ENCODE data around the gene PDE2A. TPM values are rescaled to one million over a fixed set of nuclear protein-coding genes. Genes with fewer than 3 reads are reported as not detected.

The PDE2A gene
- total RNA-seq (2021) = 0.58 and 1.2 TPM in 2 replicates
- Bru-seq, nascent RNA = percentile 13 among the genes with signal in this experiment
- percentile 13 among the genes with signal in this experiment for BruChase-seq, experiment 1, labeled RNA remaining after a 2-hour chase
- percentile 24 among the genes with signal in this experiment for BruChase-seq, experiment 2, labeled RNA remaining after a 6-hour chase
- long read RNA-seq = 0 reads

DNA sequence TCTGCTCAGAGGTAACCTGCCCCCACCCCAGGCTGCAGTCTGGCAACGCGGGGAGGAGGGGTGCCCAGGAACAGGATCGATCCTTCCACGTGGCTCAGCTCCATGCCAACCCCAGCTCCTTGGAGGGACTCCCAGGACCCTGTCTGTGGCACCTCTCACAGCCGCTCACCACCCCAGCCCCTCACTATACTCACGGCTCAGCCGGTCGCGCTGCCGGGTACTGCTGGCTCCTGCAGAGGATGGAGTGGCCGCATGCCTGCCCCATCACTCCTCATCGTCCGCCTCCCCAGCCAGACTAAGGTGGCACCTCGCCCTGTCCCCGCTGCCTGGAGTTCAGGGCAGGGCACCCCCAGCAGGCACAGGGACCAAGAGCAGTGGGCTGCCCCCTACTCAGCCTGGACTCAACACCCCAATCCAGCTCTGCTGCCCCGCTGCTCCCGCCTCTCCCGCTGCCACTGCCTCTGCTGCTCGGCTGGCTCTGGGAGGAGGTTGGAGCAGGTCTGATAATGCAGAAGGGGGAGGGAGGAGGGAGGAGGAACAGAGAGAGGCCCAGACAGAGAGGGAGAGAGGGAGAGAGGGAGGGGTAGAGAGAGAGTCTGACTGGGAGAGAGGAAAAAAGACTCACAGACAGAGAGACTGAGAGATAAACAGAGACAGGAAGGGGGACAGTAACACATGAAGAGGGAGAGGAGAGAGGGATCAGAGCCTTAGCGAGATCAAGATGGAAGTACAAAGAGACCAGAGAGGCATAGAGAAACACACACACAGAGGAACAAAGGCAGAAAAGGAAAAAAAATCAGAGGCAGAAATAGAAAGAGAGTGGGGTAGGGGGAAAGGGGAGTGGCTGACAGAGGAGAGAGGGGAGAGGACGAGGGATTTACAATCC, at the start of gene PDE2A:
Gene PDE2A, minus strand, starts transcription at position 480 of the 886 bp plus-strand sequence. Its CDS starts 215 bp downstream, at position 265.
- Histone ChIP-seq H3K27ac (ENCODE audit: low read depth, low read length, poor library complexity, severe bottlenecking) (no peak within 1 kb of the TSS), H3K36me3 (ENCODE audit: insufficient read depth, low read length, poor library complexity, severe bottlenecking) (no peaks in the 10 kb centered on the region), H3K9me3 (ENCODE audit: low read depth, low read length, poor library complexity, severe bottlenecking) (no peaks in the 10 kb centered on the region), H3K4me1 (ENCODE audit: insufficient read depth, low read length, poor library complexity, severe bottlenecking) (peaks cover 3% of the 10 kb centered on the region), H3K4me3 (ENCODE audit: low read depth, low read length, poor library complexity, severe bottlenecking) (no peak within 1 kb of the TSS), H3K27me3 (replicated peaks; ENCODE audit: insufficient read depth, low read depth, low read length, poor library complexity) (peaks cover 46% of the 10 kb centered on the region)
- CTCF ChIA-PET = interaction anchor here (1.6 kb wide), 1 partner anchor 10 kb away, joined by 6 read pairs; no protein-coding TSS in a partner anchor
- no TSS peak for BruUV-seq (replicated peaks)
- POLR2A ChIA-PET (ENCODE audit: low non-redundant PET) = no interaction called here
- no peak for TF ChIP-seq CTCF (conservative IDR thresholded peaks at IDR 0.05; ENCODE audit: low read depth, low read length)
- no peak for TF ChIP-seq EZH2 (IDR thresholded peaks at IDR 0.05; ENCODE audit: borderline replicate concordance, low read depth, low read length, poor library complexity, severe bottlenecking)
- intact Hi-C loops (cut with micrococcal nuclease; ENCODE audit: unreplicated experiment) = no loop called here
- DNase-seq (ENCODE audit: low spot score) = no peak

GRCh38 chr11:72723508-72723907, 49.3 kb upstream of the PDE2A start:
- H3K27me3 ChIP-seq (replicated peaks; ENCODE audit: insufficient read depth, low read depth, low read length, poor library complexity) = no peaks in the 10 kb centered on the region
- peaks cover 19% of the 10 kb centered on the region for H3K4me1 ChIP-seq (ENCODE audit: insufficient read depth, low read length, poor library complexity, severe bottlenecking)
- BruUV-seq (replicated peaks) = no TSS peak
- CTCF ChIA-PET = no interaction called here
- no peak overlapping the region for H3K27ac ChIP-seq (ENCODE audit: low read depth, low read length, poor library complexity, severe bottlenecking)
- H3K36me3 ChIP-seq (ENCODE audit: insufficient read depth, low read length, poor library complexity, severe bottlenecking) = no peaks in the 10 kb centered on the region
- intact Hi-C loops (cut with micrococcal nuclease; ENCODE audit: unreplicated experiment) = loop anchor here (10.0 kb wide), 1 partner anchor 521 kb away; no protein-coding TSS in a partner anchor
- POLR2A ChIA-PET (ENCODE audit: low non-redundant PET) = interaction anchor here (0.7 kb wide), 1 partner anchor 164 kb away, joined by 3 read pairs; no protein-coding TSS in a partner anchor
- no peak for TF ChIP-seq CTCF (conservative IDR thresholded peaks at IDR 0.05; ENCODE audit: low read depth, low read length)
- TF ChIP-seq EZH2 (IDR thresholded peaks at IDR 0.05; ENCODE audit: borderline replicate concordance, low read depth, low read length, poor library complexity, severe bottlenecking) = no peak
- H3K9me3 ChIP-seq (ENCODE audit: low read depth, low read length, poor library complexity, severe bottlenecking) = no peaks in the 10 kb centered on the region
- H3K4me3 ChIP-seq (ENCODE audit: low read depth, low read length, poor library complexity, severe bottlenecking) = no peak overlapping the region
- DNase-seq (ENCODE audit: low spot score) = no peak

DNA sequence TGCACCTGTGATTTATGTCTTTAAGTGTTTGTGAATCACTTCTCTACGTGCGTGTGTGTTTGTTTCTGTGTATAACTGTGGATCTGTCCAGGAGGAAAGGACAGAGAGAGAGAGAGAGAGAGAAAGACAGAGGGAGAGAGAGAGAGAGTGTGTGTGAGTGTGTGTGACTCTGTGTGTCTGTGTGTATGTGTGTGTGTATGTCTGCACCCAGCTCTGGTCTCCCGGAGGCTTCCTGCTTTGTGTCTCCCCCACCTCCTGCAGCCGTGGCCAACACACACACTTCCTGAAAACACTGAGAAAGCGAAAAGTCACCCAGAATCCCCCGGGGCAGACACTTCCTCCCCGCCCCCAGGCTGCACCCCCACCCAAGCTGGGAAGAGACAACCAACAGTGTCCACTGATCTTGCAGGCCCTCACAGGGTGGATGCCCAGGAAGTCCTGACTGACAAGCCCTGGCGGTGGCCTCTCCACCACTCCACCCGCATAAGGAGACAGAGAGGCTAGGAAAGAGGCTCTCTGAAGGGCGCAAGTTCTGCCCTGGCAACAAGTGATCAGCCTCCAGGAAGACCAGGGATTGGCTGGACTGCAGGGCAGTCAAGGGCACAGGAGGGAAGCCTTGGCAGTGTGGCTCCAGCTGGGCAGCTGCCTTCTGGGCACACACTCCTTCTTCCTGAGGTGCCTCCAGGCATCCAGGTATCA, 48.0 kb upstream of the PDE2A start:
- DNase-seq (ENCODE audit: low spot score) = peak; percentile 92
- Histone ChIP-seq H3K4me1 (ENCODE audit: insufficient read depth, low read length, poor library complexity, severe bottlenecking) (peaks cover 19% of the 10 kb centered on the region), H3K27ac (ENCODE audit: low read depth, low read length, poor library complexity, severe bottlenecking) (peak overlapping the region; percentile 86), H3K27me3 (replicated peaks; ENCODE audit: insufficient read depth, low read depth, low read length, poor library complexity) (no peaks in the 10 kb centered on the region), H3K4me3 (ENCODE audit: low read depth, low read length, poor library complexity, severe bottlenecking) (peak overlapping the region; percentile 54), H3K9me3 (ENCODE audit: low read depth, low read length, poor library complexity, severe bottlenecking) (no peaks in the 10 kb centered on the region), H3K36me3 (ENCODE audit: insufficient read depth, low read length, poor library complexity, severe bottlenecking) (no peaks in the 10 kb centered on the region)
- intact Hi-C loops (cut with micrococcal nuclease; ENCODE audit: unreplicated experiment) = loop anchor here (10.0 kb wide), 1 partner anchor 523 kb away; no protein-coding TSS in a partner anchor
- POLR2A ChIA-PET (ENCODE audit: low non-redundant PET) = no interaction called here
- CTCF ChIA-PET = interaction anchor here (0.6 to 0.7 kb wide), 3 partner anchors 71 to 99 kb away, joined by 3 to 4 read pairs (median 3); partner anchors contain the start of gene ATG16L2
- no peak for TF ChIP-seq CTCF (conservative IDR thresholded peaks at IDR 0.05; ENCODE audit: low read depth, low read length)
- TF ChIP-seq EZH2 (IDR thresholded peaks at IDR 0.05; ENCODE audit: borderline replicate concordance, low read depth, low read length, poor library complexity, severe bottlenecking) = no peak
- no TSS peak for BruUV-seq (replicated peaks)
